HG02678 (cell line): ENCODE results near the gene ZNF362.

ENCODE experiments used
- ATAC-seq: cut with Tn5 transposase; IDR thresholded peaks from one replicate; pipeline ENCODE4 v1.9.1; 2021; ENCODE audit warnings: mild to moderate bottlenecking, moderate library complexity; ENCODE audit not compliant: unreplicated experiment

ZNF362 gene

GRCh38 chr1:33267468-33268205 lies 11.3 kb downstream of the ZNF362 start:
- ATAC-seq: no peak

- no peak for ATAC-seq
Measured at GRCh38 chr1:33268457-33268856, 12.2 kb downstream of the ZNF362 start.

GRCh38 chr1:33268927-33269610 lies 12.8 kb downstream of the ZNF362 start:
- no peak for ATAC-seq

GRCh38 chr1:33269621-33270020 lies 13.3 kb downstream of the ZNF362 start:
- ATAC-seq: no peak

GRCh38 chr1:33270379-33270778 lies 14.1 kb downstream of the ZNF362 start:
- ATAC-seq: no peak

- ATAC-seq: no peak
Measured at GRCh38 chr1:33270808-33271465, 14.6 kb downstream of the ZNF362 start.

GRCh38 chr1:33271666-33272505 lies 15.6 kb downstream of the ZNF362 start:
- no peak for ATAC-seq

GRCh38 chr1:33272509-33272908 lies 16.2 kb downstream of the ZNF362 start:
- ATAC-seq: no peak

- no peak for ATAC-seq
Measured at GRCh38 chr1:33272930-33273329, 16.6 kb downstream of the ZNF362 start.

GRCh38 chr1:33273406-33273805 lies 17.1 kb downstream of the ZNF362 start:
- ATAC-seq: no peak

GRCh38 chr1:33273961-33274371 lies 17.7 kb downstream of the ZNF362 start:
- ATAC-seq: no peak

GRCh38 chr1:33274446-33274845 lies 18.2 kb downstream of the ZNF362 start:
- ATAC-seq: no peak

GRCh38 chr1:33275195-33275594 lies 18.9 kb downstream of the ZNF362 start:
- no peak for ATAC-seq

GRCh38 chr1:33275706-33276572 lies 19.6 kb downstream of the ZNF362 start:
- no peak for ATAC-seq

GRCh38 chr1:33276573-33277298 lies 20.4 kb downstream of the ZNF362 start:
- ATAC-seq: no peak

GRCh38 chr1:33277488-33278084 lies 21.3 kb downstream of the ZNF362 start:
- ATAC-seq: no peak

GRCh38 chr1:33280091-33280661 lies 23.9 kb downstream of the ZNF362 start:
- no peak for ATAC-seq

GRCh38 chr1:33281554-33282303 lies 25.4 kb downstream of the ZNF362 start:
- ATAC-seq: no peak
